Suppressor macrophage treated with lipopolysaccharide for 1 hour (primary cell): Measurements from ENCODE around the gene ANKRD30A.
"Not testable (repeated sequence)": the region's sequence is repeated elsewhere in the genome, so short reads cannot be mapped to it uniquely, and the experiment has no call there.

Source experiments
- DNase-seq, 3 donors: peaks; one replicate each; pipeline ENCODE4 v3.0.0-alpha.2; 2020 to 2022

The ANKRD30A gene

GRCh38 chr10:37125191-37125732, at the start of gene ANKRD30A:
TSS of gene ANKRD30A (plus strand) at chr10:37125598. CDS start at chr10:37125788, 190 bp downstream.
- DNase-seq: no peak

- not testable (repeated sequence) for DNase-seq
These were observed 49.3 kb upstream of the ANKRD30A start for GRCh38 chr10:37076083-37076482.

GRCh38 chr10:37095792-37096573, 29.4 kb upstream of the ANKRD30A start:
- DNase-seq: no peak

- DNase-seq: no peak
These were observed 24.1 kb upstream of the ANKRD30A start for GRCh38 chr10:37101261-37101660.

- no peak for DNase-seq
These were observed 16.4 kb upstream of the ANKRD30A start for GRCh38 chr10:37109000-37109399.

- no peak for DNase-seq
These were observed 866 bp upstream of the ANKRD30A start for GRCh38 chr10:37124532-37124931.

GRCh38 chr10:37125921-37126320, 523 bp downstream of the ANKRD30A start:
- no peak for DNase-seq

- DNase-seq: no peak
These were observed 21.0 kb downstream of the ANKRD30A start for GRCh38 chr10:37146443-37146842.

- not testable (repeated sequence) for DNase-seq
These were observed 37.0 kb downstream of the ANKRD30A start for GRCh38 chr10:37162430-37162829.

GRCh38 chr10:37171945-37172344, 46.5 kb downstream of the ANKRD30A start:
- not testable (repeated sequence) for DNase-seq

- not testable (repeated sequence) for DNase-seq
These were observed 52.9 kb downstream of the ANKRD30A start for GRCh38 chr10:37178296-37178695.

- not testable (repeated sequence) for DNase-seq
These were observed 57.3 kb downstream of the ANKRD30A start for GRCh38 chr10:37182719-37183118.

GRCh38 chr10:37206132-37206531, 80.7 kb downstream of the ANKRD30A start:
- no peak for DNase-seq

GRCh38 chr10:37220866-37221265, 95.5 kb downstream of the ANKRD30A start:
- DNase-seq: no peak

- no peak for DNase-seq
These were observed 96.6 kb downstream of the ANKRD30A start for GRCh38 chr10:37222046-37222445.

GRCh38 chr10:37225163-37225562, 99.8 kb downstream of the ANKRD30A start:
- DNase-seq: no peak

- DNase-seq: no peak
These were observed 101.1 kb downstream of the ANKRD30A start for GRCh38 chr10:37226524-37226923.

GRCh38 chr10:37234692-37235091, 109.3 kb downstream of the ANKRD30A start:
- DNase-seq: no peak

GRCh38 chr10:37236093-37236492, 110.7 kb downstream of the ANKRD30A start:
- no peak for DNase-seq

- DNase-seq: no peak
These were observed 114.8 kb downstream of the ANKRD30A start for GRCh38 chr10:37240223-37240622.

GRCh38 chr10:37246637-37247036, 121.2 kb downstream of the ANKRD30A start:
- no peak for DNase-seq

- not testable (repeated sequence) for DNase-seq
These were observed 130.4 kb downstream of the ANKRD30A start for GRCh38 chr10:37255837-37256236.

GRCh38 chr10:37263304-37263703, 137.9 kb downstream of the ANKRD30A start:
- DNase-seq: no peak

- no peak for DNase-seq
These were observed 142.9 kb downstream of the ANKRD30A start for GRCh38 chr10:37268266-37268665.
